Mesendoderm (in vitro differentiated cells): ENCODE measurements around the gene TMEM131.
"Not testable (repeated sequence)": the region's sequence is repeated elsewhere in the genome, so short reads cannot be mapped to it uniquely, and the experiment has no call there.

ENCODE experiments used
- DNase-seq: peaks from one replicate; pipeline ENCODE4 v3.0.0; 2013
- H2AK5ac ChIP-seq: 2 replicates; pipeline ENCODE4 v1.6.1; 2013; ENCODE audit warnings: low read length, inconsistent platforms
- H2BK120ac ChIP-seq: 2 replicates; pipeline ENCODE4 v1.6.1; 2013; ENCODE audit warnings: low read depth, mild to moderate bottlenecking, low read length, moderate library complexity, mixed read lengths
- H2BK15ac ChIP-seq: replicated peaks from 2 replicates; pipeline ENCODE4 v1.6.1; 2013; ENCODE audit warnings: low read depth, mild to moderate bottlenecking, moderate library complexity
- H2BK5ac ChIP-seq: 2 replicates; pipeline ENCODE4 v1.6.1; 2013; ENCODE audit warnings: low read length, inconsistent platforms
- H3K18ac ChIP-seq: 2 replicates; pipeline ENCODE4 v1.6.1; 2013; ENCODE audit warnings: mild to moderate bottlenecking, low read length, mixed read lengths
- H3K23ac ChIP-seq: one replicate; pipeline ENCODE4 v1.6.1; 2013; ENCODE audit warnings: low read length
- H3K27ac ChIP-seq: 2 replicates; pipeline ENCODE4 v1.5.1; 2013; ENCODE audit warnings: low read depth, mild to moderate bottlenecking, inconsistent platforms, low read length, moderate library complexity
- H3K27me3 ChIP-seq: 2 replicates; pipeline ENCODE4 v1.6.1; 2013; ENCODE audit warnings: low read length, control low read depth, mild to moderate bottlenecking, inconsistent platforms; ENCODE audit not compliant: insufficient read depth, poor library complexity
- H3K36me3 ChIP-seq: 2 replicates; pipeline ENCODE4 v1.6.1; 2013; ENCODE audit warnings: low read length, inconsistent platforms; ENCODE audit not compliant: control insufficient read depth, insufficient read depth
- H3K4ac ChIP-seq: one replicate; pipeline ENCODE4 v1.6.1; 2013; ENCODE audit warnings: low read depth, mild to moderate bottlenecking, low read length, moderate library complexity
- H3K4me1 ChIP-seq: 2 replicates; pipeline ENCODE4 v1.6.1; 2013; ENCODE audit warnings: low read depth, low read length, inconsistent platforms; ENCODE audit not compliant: control insufficient read depth
- H3K4me2 ChIP-seq: 2 replicates; pipeline ENCODE4 v1.6.1; 2013; ENCODE audit warnings: low read length
- H3K4me3 ChIP-seq: 2 replicates; pipeline ENCODE4 v1.5.1; 2013; ENCODE audit warnings: mild to moderate bottlenecking, low read length
- H3K56ac ChIP-seq: one replicate; pipeline ENCODE4 v1.6.1; 2013; ENCODE audit warnings: low read length
- H3K79me1 ChIP-seq: 2 replicates; pipeline ENCODE4 v1.6.1; 2013; ENCODE audit warnings: low read length, inconsistent platforms
- H3K79me2 ChIP-seq: 2 replicates; pipeline ENCODE4 v1.6.1; 2013; ENCODE audit warnings: mild to moderate bottlenecking, low read length; ENCODE audit not compliant: control insufficient read depth, insufficient read depth
- H3K9ac ChIP-seq: 2 replicates; pipeline ENCODE4 v1.6.1; 2013; ENCODE audit warnings: low read length, inconsistent platforms
- H4K5ac ChIP-seq: one replicate; pipeline ENCODE4 v1.6.1; 2013; ENCODE audit warnings: low read length
- H4K8ac ChIP-seq: one replicate; pipeline ENCODE4 v1.6.1; 2013; ENCODE audit warnings: low read depth, mild to moderate bottlenecking, control low read depth, low read length, moderate library complexity
- WGBS: extraction: QIAGEN DNeasy Blood & Tissue Kit; methylation state at CpG from one replicate; pipeline ENCODE4 v1.1.7; 2013; ENCODE audit warnings: low lambda C conversion rate, missing lambda C conversion rate; ENCODE audit not compliant: insufficient coverage; ENCODE audit errors: extremely low coverage; 5-methylcytosine and 5-hydroxymethylcytosine counted together

Gene TMEM131

DNA sequence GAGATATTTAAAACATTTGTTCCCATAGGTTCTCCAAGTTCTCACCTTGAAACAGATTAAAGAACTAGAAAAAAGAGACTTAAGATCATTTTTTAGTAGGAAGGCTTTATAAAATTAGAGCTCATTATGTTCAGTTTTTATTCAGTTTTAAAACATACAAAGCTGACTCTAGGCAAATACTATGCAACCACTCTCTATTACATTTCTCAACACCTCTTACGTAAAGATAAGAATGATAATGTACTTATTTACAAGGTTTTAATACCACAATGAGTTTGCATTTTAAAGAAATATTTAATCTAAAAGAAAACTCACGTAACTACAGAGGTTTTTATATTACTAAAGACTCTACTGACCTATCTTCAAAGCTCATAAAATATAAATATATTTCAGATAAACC is 68.8 kb downstream of the TMEM131 start:
- H4K8ac ChIP-seq = no peak overlapping the region
- H3K9ac ChIP-seq = no peak overlapping the region
- no peak overlapping the region for H2BK15ac ChIP-seq
- H3K79me2 ChIP-seq = peaks cover 12% of the 10 kb centered on the region
- no peak overlapping the region for H4K5ac ChIP-seq
- H2AK5ac ChIP-seq = no peak overlapping the region
- DNase-seq = no peak
- no peaks in the 10 kb centered on the region for H3K27me3 ChIP-seq
- peaks cover 9% of the 10 kb centered on the region for H3K79me1 ChIP-seq
- no peak overlapping the region for H3K56ac ChIP-seq
- no peak overlapping the region for H2BK120ac ChIP-seq
- no peak overlapping the region for H3K4me2 ChIP-seq
- peaks cover 2% of the 10 kb centered on the region for H3K4me1 ChIP-seq
- no peak overlapping the region for H3K23ac ChIP-seq
- no peaks in the 10 kb centered on the region for H3K36me3 ChIP-seq
- H3K4ac ChIP-seq = no peak overlapping the region
- WGBS = no CpG with 5 or more reads among the region's 2 CpGs
- no peak overlapping the region for H3K18ac ChIP-seq
- H2BK5ac ChIP-seq = no peak overlapping the region
- no peak overlapping the region for H3K4me3 ChIP-seq
- H3K27ac ChIP-seq = no peak overlapping the region

DNA sequence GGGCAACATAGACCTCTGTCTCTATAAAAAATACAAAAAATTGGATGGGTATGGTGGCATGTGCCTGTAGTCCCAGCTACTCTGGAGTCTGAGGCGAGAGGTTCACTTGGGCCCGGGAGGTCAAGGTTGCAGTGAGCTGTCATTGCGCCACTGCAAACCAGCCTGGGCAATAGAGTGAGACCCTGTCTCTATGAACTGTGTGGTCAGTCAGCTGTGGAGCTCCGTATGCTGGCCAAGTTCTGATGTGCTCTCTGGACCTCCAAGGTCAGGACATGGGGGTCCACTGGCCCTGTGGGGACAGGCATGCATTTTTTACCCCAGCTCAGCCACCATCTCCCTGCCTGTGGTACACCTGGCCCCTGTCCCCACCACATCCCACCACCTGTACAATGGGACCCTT is 71.6 kb downstream of the TMEM131 start:
- Histone ChIP-seq H3K79me2 (peaks cover 7% of the 10 kb centered on the region), H3K36me3 (no peaks in the 10 kb centered on the region), H3K9ac (no peak overlapping the region), H3K27me3 (no peaks in the 10 kb centered on the region), H3K4me1 (no peaks in the 10 kb centered on the region), H3K23ac (no peak overlapping the region), H4K5ac (no peak overlapping the region), H4K8ac (no peak overlapping the region), H3K4me3 (no peak overlapping the region), H3K18ac (no peak overlapping the region), H3K4ac (no peak overlapping the region), H2BK15ac (no peak overlapping the region), H2BK5ac (no peak overlapping the region), H3K79me1 (peaks cover 7% of the 10 kb centered on the region), H3K56ac (no peak overlapping the region), H3K27ac (no peak overlapping the region), H3K4me2 (no peak overlapping the region), H2AK5ac (no peak overlapping the region), H2BK120ac (no peak overlapping the region)
- DNase-seq = no peak
- WGBS = no CpG with 5 or more reads among the region's 4 CpGs

DNA sequence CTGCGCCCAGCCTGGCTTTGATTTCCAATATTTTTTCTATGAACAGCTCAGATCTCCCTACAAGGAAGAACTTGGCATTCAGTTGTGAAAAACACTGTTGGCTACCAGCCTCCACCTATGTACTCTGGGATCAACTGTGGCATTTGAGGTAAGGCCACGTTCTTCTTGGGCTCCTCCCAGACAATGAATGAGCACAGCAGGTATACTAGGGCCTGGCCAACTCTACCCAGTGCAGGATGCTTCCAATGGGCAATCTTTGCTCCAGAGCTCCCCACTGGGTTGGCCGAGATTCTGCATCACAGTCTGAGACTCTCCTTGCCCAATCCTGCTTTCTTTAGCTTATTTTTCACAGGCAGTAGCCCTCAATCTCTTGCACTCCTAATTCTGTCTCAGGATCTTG is 75.9 kb downstream of the TMEM131 start:
- H3K18ac ChIP-seq = no peak overlapping the region
- H4K8ac ChIP-seq = no peak overlapping the region
- WGBS = no CpG with 5 or more reads among the region's 3 CpGs
- no peak overlapping the region for H3K56ac ChIP-seq
- H3K4ac ChIP-seq = no peak overlapping the region
- no peaks in the 10 kb centered on the region for H3K27me3 ChIP-seq
- H3K23ac ChIP-seq = no peak overlapping the region
- H3K9ac ChIP-seq = no peak overlapping the region
- H3K4me1 ChIP-seq = no peaks in the 10 kb centered on the region
- H2BK15ac ChIP-seq = no peak overlapping the region
- peaks cover 5% of the 10 kb centered on the region for H3K79me1 ChIP-seq
- H3K36me3 ChIP-seq = no peaks in the 10 kb centered on the region
- H3K27ac ChIP-seq = no peak overlapping the region
- DNase-seq = peak; percentile 42
- H3K79me2 ChIP-seq = peaks cover 8% of the 10 kb centered on the region
- no peak overlapping the region for H2BK5ac ChIP-seq
- no peak overlapping the region for H3K4me2 ChIP-seq
- no peak overlapping the region for H4K5ac ChIP-seq
- H2AK5ac ChIP-seq = no peak overlapping the region
- H3K4me3 ChIP-seq = no peak overlapping the region
- no peak overlapping the region for H2BK120ac ChIP-seq

DNA sequence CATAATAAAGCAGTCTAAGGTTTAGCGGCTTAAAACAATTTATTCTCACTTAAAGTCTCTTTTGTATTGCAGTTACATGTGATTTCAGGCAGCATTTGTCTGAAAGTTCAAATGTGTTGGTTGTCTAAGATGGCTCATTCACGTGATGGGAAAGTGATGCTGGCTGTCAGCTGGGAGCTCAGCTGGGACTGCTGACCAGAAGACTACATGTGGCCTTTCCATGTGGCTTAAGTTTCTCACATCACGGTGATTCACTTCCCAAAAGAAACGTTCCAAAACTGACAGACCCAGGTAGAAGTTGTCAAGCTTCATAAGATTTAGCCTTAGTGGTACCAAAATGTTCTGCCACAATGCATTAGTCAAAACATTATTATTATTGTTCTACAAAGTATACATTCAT is 76.9 kb downstream of the TMEM131 start:
- Histone ChIP-seq H3K79me2 (peaks cover 9% of the 10 kb centered on the region), H3K27ac (no peak overlapping the region), H3K4me2 (no peak overlapping the region), H2AK5ac (no peak overlapping the region), H2BK5ac (no peak overlapping the region), H3K79me1 (peaks cover 6% of the 10 kb centered on the region), H3K36me3 (no peaks in the 10 kb centered on the region), H3K4ac (no peak overlapping the region), H3K4me1 (no peaks in the 10 kb centered on the region), H3K27me3 (no peaks in the 10 kb centered on the region), H4K8ac (no peak overlapping the region), H2BK15ac (no peak overlapping the region), H3K4me3 (no peak overlapping the region), H3K9ac (no peak overlapping the region), H3K56ac (no peak overlapping the region), H3K23ac (no peak overlapping the region), H3K18ac (no peak overlapping the region), H4K5ac (no peak overlapping the region), H2BK120ac (no peak overlapping the region)
- DNase-seq = no peak
- WGBS = no CpG with 5 or more reads among the region's 4 CpGs

DNA sequence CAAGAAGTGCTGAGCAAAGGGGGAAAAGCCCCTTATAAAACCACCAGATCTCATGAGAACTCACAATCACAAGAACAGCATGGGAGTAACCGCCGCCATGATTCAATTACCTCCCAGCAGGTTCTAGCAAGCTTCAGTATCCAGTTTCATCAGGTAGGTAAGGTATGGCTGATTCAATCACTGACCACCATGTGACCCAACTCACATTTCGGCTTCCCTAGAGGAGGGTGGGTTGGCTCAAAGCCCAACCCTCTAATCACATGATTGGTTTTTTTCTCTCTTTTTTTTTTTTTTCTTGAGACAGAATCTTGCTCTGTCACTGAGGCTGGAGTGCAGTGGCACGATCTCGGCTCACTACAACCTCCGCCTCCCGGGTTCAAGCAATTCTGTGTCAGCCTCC is 78.1 kb downstream of the TMEM131 start:
- not testable (repeated sequence) for H3K27me3 ChIP-seq, H3K56ac ChIP-seq, H3K36me3 ChIP-seq, H3K79me2 ChIP-seq, H3K4me3 ChIP-seq, H3K4me1 ChIP-seq, H4K5ac ChIP-seq, H3K4ac ChIP-seq, H2AK5ac ChIP-seq, H3K9ac ChIP-seq, H3K4me2 ChIP-seq, H3K27ac ChIP-seq, H3K23ac ChIP-seq, H2BK120ac ChIP-seq, H3K18ac ChIP-seq, H2BK15ac ChIP-seq, H3K79me1 ChIP-seq, H4K8ac ChIP-seq, H2BK5ac ChIP-seq
- peak; percentile 78 for DNase-seq
- WGBS = no CpG with 5 or more reads among the region's 7 CpGs

DNA sequence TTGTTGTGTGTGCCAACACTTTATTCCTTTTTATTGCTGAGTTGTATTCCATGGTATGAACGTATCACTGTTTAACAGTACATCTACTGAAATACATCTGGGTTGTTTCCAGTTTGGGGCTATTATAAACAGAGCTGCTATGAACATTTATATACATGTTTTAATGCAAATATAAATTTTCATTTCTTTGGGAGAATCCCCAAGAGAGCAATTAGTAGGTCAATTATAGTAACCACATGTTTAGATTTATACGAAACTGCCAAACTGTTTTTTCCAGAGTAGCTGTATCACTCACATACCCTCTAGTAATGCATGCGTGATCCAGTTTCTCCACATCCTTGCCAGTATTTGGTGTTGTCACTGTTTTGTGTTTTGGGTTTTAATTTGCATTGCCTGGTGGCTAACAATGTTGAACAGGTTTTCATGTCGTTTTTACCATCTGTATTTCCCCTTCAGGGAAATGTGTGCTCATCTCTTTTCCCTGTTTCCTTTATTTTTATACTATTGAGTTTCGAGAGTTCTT is 81.0 kb downstream of the TMEM131 start:
- H3K9ac ChIP-seq = no peak overlapping the region
- H3K23ac ChIP-seq = no peak overlapping the region
- no peak overlapping the region for H3K4me2 ChIP-seq

More for the DNA sequence above, 81.0 kb downstream of the TMEM131 start:
- no peak for DNase-seq
- Histone ChIP-seq H2BK15ac (no peak overlapping the region), H3K79me1 (peaks cover 10% of the 10 kb centered on the region), H2BK120ac (no peak overlapping the region), H2BK5ac (no peak overlapping the region), H2AK5ac (no peak overlapping the region), H3K27ac (no peak overlapping the region), H3K4me1 (no peaks in the 10 kb centered on the region), H3K4ac (no peak overlapping the region), H3K4me3 (no peak overlapping the region), H4K8ac (no peak overlapping the region), H4K5ac (no peak overlapping the region), H3K79me2 (peaks cover 9% of the 10 kb centered on the region), H3K27me3 (no peaks in the 10 kb centered on the region), H3K56ac (no peak overlapping the region), H3K18ac (no peak overlapping the region), H3K36me3 (no peaks in the 10 kb centered on the region)
- WGBS = no CpG with 5 or more reads among the region's 5 CpGs
